OCI-M2 (cell line): ENCODE data around the gene PECR.
"Not testable (repeated sequence)": the region's sequence is repeated elsewhere in the genome, so short reads cannot be mapped to it uniquely, and the experiment has no call there.

Experiments
- DNase-seq: peaks from one replicate; lab custom pipeline; 2025; ENCODE audit not compliant: unreplicated experiment; lab: John Stamatoyannopoulos, UW

PECR gene

GRCh38 chr2:216107320-216107719 lies 25.7 kb upstream of the PECR start:
- DNase-seq: no peak

GRCh38 chr2:216104691-216105090 lies 23.1 kb upstream of the PECR start:
- DNase-seq: no peak

DNA sequence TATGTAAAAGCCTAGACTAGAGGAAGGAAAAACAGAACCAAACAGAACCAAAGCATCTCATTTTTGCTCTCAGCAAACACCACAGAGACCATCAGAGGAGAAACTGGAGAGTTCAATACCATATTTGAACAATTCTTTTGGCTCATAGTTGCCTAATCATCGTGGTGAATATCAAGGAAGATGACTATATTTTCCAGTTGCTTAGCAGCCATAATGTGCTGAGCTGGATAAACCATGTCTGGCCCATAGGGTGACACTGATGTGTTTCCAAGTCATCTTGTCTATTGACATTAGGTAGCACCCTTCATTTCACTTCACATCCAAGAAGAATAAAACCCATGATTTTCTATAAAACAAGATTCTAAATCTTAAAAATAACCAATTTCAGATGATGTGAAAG lies 21.6 kb upstream of the PECR start:
- DNase-seq: no peak

GRCh38 chr2:216101109-216101508 lies 19.5 kb upstream of the PECR start:
- DNase-seq: no peak

GRCh38 chr2:216098421-216099334 lies 17.1 kb upstream of the PECR start:
- DNase-seq: no peak

- DNase-seq: no peak
Measured at GRCh38 chr2:216094701-216095100, 13.1 kb upstream of the PECR start.

GRCh38 chr2:216092646-216093045 lies 11.0 kb upstream of the PECR start:
- DNase-seq: no peak

GRCh38 chr2:216090369-216090786 lies 8.8 kb upstream of the PECR start:
- no peak for DNase-seq

DNA sequence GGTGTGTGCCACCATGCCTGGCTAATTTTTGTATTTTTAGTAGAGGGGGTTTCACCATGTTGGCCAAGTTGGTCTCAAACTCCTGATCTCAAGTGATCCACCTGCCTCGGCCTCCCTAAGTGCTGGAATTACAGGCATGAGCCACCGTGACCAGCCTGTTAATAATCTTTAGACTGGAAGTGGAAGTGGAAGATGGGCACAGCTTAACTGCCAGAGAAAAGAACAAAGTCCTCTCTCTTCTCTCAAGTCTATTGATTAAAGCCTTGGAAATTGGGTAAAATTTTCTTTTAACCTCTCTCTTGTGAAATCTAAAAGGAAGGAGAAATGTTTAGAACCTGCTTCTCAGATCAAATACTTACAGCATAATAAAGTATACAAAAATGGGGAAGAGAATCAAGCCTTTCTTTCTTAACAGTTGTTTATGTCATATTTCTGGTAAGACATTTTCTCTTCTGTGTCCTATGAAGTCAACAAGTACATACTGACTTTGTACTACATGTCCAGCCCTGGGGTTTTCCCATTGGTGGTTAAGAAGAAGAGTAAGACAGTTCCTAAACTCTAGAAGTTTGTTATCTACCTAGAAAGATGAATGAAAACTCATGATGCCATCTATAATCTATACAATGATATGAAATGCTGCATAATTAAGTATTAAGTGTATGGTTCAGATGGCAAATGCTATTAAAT lies 4.7 kb upstream of the PECR start:
- DNase-seq: no peak

GRCh38 chr2:216084547-216084946 lies 2.9 kb upstream of the PECR start:
- DNase-seq: no peak

DNA sequence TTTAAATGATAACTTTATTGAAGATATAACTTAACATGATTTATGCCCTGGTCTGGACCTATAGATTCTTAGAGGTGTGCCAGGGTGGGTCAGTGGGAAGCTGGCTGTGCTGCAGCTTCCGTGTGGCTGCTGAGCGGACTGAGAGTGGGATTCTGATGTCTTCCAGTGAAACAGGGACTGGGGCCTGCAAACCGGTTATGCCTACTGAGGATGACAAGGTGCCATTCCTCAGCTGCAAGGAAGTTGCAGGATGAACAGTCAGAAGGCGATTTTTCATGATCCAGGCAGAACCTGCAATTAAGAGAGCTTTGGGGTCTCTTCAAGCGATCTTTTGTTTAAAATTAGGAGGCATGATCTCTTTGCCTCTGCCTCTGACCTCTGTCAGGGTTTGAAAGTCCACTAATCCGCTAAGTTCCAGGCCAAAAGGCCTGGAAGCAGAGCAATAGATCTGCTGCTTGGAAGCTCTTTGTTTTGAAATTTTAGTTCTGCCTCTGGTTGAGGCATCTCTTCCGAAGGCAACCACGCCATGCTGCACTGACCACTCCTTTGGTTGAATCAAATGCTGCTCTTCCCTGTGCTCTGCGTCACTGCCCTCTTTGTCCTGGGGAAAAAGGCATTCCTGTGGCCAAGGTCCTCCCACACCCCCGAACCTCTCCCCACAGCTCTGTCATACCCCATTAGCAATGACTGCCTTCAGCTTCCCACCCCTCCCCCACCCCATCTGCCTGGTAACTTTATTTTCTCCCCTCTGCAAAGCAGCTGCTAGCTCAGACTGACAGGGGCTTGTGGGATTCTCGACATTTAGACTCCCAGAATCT lies 2.1 kb upstream of the PECR start:
- DNase-seq: no peak

DNA sequence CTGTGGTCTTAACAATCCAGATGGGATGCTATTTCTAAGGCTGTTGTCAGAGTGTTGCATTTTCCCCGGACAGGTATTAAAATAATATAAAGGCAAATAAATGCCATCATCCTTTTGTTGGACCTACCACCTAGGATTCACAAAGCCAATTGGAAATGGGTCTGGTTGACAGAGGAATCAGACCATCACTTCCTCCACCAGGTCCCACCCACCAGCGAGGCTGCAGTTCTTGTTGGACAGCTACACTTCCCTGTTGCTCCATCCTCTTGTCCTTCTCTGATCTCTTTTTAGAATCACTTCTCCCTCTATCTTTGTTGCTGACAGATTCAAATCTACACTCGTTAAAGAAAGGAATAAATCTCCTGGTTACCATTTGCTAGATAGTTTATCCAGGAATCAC lies 1.2 kb upstream of the PECR start:
- DNase-seq: no peak

DNA sequence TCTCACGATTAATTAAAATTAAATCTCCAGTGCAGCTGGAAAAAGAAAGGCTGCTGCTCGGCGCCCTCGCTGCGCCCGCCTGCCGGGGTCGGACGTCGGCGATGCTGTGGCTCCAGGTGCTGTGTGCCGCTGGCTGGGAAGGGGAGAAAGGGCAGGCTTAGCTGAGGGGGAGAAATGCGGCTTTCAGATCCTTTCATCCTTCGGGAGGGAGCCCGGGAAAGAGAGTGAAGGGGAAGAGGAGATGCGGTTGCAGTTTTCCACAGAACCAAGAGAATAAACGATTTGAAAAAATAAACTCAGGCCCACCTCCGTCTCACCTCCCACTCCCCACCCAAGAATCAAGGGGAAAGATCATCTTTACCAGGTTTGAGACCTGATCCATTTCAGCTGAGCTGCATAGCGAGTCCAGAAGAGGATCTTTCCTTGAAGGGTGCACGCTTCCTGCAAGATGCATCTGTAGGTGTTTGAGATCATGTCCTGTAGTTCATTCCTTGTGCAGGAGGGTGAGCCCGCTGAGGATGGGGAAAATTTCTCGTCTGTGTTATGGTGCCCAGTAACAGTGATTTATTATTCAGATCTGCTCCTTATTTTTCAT lies 605 bp upstream of the PECR start:
- DNase-seq: no peak

DNA sequence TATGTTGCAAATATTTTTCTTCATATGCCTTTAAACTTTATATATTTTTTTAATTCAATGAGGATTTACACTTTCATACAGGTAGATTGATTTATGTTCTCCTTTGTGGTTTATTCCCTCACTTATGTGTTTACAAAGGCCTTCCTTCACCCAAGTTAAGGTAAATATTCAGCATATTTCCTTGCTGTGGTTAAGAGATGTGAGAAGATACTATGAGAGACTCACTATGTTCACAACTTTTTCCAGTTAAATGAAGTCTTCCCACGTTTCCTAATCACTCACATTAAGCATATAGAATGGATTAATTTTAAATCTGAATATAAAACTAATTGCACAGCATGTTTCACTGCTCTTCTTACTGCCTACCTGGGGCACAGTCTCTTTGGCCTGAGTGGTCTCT lies 597 bp downstream of the PECR start:
- no peak for DNase-seq

DNA sequence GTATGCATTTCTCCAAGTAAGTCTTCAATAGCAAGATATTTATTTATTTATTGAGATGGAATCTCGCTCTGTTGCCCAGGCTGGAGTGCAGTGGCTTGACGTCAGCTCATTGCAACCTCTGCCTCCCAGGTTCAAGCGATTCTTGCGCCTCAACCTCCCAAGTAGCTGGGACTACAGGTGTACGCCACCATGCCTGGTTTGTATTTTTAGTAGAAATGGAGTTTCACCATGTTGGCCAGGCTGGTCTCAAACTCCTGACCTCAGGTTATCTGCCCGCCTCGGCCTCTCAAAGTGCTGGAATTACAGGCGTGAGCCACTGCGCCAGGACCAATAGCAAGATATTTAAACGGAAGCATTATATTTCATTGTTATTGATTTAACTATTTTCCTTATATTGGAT lies 1.6 kb downstream of the PECR start:
- not testable (repeated sequence) for DNase-seq

GRCh38 chr2:216078776-216079175 lies 2.8 kb downstream of the PECR start:
- DNase-seq: no peak

DNA sequence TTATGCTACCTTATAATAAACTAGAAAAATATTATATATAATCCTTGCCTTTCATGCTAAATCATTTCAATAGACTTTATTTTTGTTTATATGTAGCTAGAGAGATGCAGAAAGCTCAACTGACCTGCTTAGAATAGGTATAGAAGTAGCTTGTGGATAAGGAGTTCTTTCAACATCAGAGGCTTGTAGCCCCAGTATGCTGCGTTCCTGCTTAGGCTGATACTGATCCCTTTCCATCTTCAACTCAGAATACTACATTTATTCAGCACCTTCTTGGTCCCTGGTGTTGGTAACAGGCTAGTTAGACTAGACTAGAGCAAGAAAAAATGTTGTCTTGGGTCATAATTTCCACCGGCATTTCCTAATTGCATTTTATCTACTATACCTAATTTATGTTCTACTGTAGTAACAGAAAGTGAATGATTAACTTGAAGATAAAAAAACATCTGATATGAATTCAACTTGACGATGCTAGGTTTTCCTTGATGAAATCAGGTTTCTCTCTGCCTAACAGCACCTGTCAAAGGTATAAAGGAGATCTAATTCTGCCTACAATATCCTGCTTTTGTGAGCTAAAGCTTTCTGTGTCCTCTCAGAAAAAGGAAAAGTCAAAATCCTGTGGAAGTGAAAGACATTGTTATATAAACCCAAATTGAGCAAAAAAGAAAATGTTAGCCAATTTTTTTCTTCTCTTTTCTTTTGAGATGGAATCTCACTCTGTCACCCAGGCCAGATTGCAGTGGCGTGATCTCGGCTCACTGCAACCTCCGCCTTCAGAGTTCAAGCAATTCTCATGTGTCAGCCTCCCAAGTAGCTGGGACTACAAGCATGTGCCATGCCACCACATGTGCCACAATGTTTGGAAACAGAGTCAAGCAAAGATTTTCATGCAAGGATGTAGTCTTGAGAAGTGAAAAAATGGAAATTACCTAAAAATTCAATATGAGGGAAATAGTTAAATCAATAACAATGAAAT lies 5.8 kb downstream of the PECR start:
- DNase-seq: no peak

DNA sequence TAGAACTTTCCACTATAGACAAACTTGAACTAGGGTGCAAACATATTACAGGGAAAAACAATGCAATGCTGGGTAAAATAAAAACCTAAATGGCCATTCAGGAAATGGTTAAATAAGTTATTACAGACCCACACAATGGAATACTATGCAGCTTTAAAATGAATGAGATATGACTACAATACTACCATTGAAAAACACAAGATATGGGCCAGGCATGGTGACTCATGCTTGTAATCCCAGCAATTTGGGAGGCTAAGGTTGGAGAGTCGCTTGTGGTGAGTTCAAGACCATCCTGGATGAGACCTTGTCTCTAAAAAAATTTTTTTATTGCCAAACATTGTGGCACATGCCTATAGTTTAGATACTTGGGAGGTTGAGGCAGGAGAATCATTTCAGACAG lies 6.8 kb downstream of the PECR start:
- DNase-seq: no peak

DNA sequence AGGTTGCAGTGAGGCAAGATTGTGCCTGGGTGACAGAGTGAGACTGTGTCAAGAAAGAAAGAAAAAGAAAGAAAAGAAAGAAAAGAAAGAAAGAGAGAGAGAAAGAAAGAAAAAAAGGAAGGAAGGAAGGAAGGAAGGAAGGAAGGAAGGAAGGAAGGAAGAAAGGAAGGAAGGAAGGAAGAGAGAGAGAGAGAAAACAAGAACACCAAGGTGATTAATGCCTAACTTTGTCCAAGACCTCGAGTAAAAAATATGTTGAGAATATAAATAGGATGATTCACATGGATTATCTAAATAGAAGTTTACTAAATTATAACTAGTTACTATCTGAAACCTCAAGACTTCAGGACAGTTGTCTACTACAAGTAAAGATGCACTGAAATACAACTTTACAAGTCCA lies 7.2 kb downstream of the PECR start:
- DNase-seq: no peak

GRCh38 chr2:216073773-216074172 lies 7.8 kb downstream of the PECR start:
- DNase-seq: peak; percentile 33
